Measurements from ENCODE around the gene PIGZ.

Gene PIGZ

DNA sequence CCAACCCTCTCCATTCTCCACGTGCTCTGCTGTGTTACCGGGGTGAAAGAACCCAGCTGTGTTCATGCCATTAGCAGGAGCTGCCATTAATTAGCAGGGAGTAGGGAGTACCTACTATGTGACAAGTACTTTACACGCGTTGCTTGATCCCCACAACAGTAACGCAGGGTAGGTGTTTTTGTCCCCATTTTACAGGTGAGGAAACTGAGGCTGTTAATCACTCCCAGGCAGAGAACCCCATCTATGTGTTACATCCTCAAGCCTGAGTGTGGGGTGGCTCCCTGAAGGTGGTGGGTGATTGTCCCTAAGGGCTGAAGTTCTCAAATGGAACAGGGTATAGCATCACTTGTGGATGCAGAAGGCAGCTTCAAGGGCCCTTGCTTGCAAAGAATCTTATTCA lies 38.2 kb upstream of the PIGZ start:
- H3K4me3 ChIP-seq (ENCODE audit: low read depth, low read length), result no peak overlapping the region
- TF ChIP-seq, protein P1, sequence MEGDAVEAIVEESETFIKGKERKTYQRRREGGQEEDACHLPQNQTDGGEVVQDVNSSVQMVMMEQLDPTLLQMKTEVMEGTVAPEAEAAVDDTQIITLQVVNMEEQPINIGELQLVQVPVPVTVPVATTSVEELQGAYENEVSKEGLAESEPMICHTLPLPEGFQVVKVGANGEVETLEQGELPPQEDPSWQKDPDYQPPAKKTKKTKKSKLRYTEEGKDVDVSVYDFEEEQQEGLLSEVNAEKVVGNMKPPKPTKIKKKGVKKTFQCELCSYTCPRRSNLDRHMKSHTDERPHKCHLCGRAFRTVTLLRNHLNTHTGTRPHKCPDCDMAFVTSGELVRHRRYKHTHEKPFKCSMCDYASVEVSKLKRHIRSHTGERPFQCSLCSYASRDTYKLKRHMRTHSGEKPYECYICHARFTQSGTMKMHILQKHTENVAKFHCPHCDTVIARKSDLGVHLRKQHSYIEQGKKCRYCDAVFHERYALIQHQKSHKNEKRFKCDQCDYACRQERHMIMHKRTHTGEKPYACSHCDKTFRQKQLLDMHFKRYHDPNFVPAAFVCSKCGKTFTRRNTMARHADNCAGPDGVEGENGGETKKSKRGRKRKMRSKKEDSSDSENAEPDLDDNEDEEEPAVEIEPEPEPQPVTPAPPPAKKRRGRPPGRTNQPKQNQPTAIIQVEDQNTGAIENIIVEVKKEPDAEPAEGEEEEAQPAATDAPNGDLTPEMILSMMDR (conservative IDR thresholded peaks at IDR 0.05; ENCODE audit: low read depth, low read length), result no peak
- no peak for DNase-seq (ENCODE audit: low read depth)

DNA sequence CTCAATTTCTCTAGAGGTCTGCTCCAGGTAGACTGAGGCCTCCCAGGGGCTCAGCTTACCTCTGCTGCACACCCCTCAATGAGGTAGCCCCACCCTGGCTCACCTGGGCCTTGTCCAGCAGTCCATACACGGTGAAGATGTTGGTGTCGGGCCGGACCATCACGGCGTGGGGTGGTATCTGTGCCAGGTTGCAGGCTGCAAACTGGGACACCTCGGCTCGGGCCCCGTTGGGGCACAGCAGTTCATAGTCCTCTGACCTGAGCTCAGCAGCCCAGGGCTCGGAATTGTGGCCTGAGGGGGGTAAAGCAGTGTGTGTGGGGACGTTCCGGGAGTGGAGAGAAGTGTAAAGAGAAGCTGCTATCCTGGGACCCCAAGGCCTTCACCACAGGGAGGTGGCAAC lies 37.8 kb upstream of the PIGZ start:
- TF ChIP-seq, protein P1 (conservative IDR thresholded peaks at IDR 0.05; ENCODE audit: low read depth, low read length), result no peak
- DNase-seq (ENCODE audit: low read depth), result no peak
- no peak overlapping the region for H3K4me3 ChIP-seq (ENCODE audit: low read depth, low read length)

DNA sequence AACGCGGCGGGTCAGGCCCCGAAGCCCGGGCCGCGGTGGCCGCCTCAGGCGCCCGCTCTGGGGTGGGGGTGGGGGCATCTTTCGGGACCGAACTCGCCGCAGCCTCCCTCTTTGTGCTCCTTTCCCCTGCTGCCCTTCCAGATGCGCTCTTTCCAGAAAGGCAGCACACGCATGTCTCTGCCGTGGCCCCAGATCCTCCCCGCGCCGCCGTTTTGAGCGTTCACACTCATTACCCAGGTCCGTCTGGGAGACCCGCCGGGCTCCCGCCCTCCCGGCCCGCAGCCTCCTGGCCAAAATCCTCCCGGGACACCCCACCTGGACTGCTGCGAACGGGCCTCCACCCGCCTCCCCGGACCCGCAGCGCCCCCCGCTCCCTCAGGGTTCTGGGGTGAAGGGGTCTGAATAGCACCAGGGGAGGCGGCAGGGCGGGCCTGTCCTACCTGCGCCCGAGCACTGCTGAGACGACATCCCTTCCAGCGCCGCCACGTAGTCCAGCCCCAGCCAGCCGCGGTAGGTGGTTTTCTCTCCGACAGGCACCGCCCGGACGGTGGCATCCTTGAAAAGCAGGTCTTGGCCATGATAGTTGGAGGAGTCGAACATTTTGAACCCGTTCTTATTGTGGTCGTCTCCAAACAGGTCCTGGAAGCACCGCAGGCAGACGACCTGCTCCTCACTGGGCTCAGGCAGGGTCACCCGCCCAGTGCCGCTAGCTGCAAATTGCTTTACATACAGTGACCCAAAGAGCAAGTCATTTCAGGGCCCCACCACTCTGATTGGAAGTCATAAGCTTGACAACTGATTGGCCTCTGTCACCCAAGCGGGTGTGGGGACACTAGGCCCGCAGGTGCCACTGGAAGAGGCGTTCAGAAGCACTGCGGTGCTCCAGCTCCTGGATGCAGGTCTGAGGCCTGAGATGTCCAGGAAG lies 35.1 kb upstream of the PIGZ start:
- peak overlapping the region; percentile 60 for H3K4me3 ChIP-seq (ENCODE audit: low read depth, low read length)
- TF ChIP-seq, protein P1 (conservative IDR thresholded peaks at IDR 0.05; ENCODE audit: low read depth, low read length), result no peak
- no peak for DNase-seq (ENCODE audit: low read depth)

DNA sequence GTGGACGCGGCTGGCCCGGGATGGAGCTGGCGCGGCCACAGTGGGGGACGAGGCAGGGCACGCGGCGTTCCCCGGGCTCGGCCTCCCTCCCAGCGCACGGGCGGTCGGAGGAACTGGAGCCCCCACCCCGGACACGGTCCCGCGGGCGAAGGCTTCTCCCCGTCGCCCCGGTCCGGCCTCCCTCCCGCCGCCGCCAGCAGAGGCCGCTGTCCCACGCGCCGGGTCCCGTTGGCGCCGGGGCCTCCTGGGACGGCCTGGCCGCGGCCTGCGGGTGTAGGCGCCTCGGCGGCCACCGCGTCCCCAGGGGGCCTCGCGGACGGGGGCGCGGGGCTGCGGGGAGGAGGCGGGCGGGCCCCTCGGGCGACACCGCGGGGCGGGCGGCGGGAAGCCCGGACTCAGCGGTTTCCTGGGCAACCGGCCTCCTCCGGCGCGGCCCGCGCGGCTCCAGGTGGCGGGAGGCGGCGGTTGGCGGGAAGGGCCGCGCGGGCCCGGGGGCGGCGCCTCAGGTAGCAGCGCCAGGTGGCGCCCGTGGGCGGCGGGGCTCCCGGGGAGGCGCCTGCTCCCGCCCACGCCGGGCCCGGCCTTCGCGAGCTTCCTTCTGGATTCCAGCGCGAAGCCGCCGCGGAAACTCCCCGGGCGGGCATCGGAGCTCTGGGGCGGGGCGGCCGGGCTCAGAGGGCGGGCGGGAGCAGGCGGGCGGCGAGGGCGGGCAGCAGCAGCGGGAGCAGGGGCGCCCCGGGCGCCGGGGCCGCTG lies 34.2 kb upstream of the PIGZ start:
- H3K4me3 ChIP-seq (ENCODE audit: low read depth, low read length), result peak overlapping the region; percentile 60
- peak; percentile 65 for DNase-seq (ENCODE audit: low read depth)
- TF ChIP-seq, protein P1 (conservative IDR thresholded peaks at IDR 0.05; ENCODE audit: low read depth, low read length), result peak; percentile 54

DNA sequence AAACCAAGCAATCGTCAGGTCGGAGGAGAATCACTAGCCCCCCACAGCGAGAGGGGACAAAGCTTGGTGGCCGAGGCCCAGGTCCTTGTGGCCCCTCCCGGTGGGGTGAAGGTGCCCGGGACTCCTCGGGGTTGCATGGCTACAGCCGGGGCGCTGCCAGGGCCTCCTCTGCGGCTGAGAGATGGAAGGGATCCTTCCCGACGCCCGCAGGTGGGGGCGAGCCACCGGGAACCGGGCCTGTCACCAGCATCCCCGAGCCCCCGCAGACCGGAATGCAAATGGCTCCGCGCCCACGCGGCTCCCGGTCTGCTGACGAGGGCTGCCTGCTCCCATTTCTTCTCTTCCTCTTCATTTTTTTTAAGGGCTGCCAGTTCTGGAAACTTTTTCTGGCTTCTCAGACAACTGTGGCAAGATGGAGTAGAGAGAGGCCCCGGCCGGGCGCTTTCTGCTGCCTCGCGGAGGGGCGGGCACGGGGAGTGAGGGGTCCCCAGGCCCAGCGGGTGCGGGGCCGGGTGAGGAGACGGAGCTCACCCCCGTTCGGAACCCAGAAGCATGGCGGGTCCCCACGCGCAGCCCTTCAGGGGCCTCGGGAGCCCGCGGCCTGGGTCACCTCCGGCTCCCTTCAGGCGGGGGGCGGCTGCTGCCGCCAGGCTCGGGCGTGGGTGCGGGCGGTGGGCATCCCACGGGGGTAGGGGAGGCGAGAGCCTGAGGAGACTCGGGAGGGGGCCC lies 33.5 kb upstream of the PIGZ start:
- TF ChIP-seq, protein P1 (conservative IDR thresholded peaks at IDR 0.05; ENCODE audit: low read depth, low read length), result no peak
- DNase-seq (ENCODE audit: low read depth), result peak; percentile 24
- H3K4me3 ChIP-seq (ENCODE audit: low read depth, low read length), result peak overlapping the region; percentile 60

DNA sequence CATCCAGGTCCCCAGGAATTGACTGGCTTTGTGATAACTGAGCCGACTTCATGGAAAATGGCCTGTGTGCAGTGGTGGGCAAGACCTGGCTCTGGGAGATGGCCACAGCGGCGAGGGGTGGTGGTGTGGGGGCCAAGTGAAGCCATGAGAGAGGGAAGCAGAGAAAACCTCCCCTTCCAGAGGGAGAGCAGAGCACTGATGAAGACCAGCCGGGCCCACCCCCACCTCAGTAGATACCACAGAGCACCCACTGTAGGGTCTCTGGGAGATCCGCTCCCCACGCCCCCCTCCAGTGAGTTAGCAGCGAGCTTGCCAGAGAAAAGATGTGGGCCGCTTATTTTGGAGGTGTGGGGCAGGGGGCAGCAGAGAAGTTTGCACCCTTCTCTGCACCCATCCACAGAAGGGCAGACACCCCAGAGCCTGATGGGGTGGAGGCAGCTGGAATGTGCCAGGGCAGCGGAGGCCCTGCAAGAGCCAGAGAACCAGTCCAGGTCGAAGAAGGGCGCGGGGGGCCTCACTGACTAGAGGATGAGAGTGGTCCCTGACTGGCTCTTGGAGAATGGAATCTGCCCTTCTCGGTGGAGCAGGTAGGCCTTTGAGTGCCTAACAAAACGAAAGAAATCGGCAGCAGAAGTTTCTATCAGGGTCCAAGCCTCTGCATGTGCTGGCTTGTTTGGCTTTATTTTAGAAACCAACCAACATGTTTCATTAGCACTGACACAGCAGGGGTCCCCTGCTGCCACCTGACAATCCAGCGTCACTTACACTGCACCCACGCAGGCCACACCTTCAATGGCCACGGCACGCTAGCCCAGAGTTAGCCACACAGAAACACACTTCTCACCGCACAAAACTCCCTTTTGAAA lies 32.7 kb upstream of the PIGZ start:
- H3K4me3 ChIP-seq (ENCODE audit: low read depth, low read length), result no peak overlapping the region
- no peak for DNase-seq (ENCODE audit: low read depth)
- TF ChIP-seq, protein P1 (conservative IDR thresholded peaks at IDR 0.05; ENCODE audit: low read depth, low read length), result no peak

Measured in choroid plexus epithelial cell (primary cell).